GM21360 (cell line): ENCODE results near the gene WFIKKN1.

ENCODE experiments used
- ATAC-seq: cut with Tn5 transposase; IDR thresholded peaks from one replicate; pipeline ENCODE4 v1.9.1; 2021; ENCODE audit warnings: mild to moderate bottlenecking, moderate library complexity; ENCODE audit not compliant: unreplicated experiment

The WFIKKN1 gene

DNA sequence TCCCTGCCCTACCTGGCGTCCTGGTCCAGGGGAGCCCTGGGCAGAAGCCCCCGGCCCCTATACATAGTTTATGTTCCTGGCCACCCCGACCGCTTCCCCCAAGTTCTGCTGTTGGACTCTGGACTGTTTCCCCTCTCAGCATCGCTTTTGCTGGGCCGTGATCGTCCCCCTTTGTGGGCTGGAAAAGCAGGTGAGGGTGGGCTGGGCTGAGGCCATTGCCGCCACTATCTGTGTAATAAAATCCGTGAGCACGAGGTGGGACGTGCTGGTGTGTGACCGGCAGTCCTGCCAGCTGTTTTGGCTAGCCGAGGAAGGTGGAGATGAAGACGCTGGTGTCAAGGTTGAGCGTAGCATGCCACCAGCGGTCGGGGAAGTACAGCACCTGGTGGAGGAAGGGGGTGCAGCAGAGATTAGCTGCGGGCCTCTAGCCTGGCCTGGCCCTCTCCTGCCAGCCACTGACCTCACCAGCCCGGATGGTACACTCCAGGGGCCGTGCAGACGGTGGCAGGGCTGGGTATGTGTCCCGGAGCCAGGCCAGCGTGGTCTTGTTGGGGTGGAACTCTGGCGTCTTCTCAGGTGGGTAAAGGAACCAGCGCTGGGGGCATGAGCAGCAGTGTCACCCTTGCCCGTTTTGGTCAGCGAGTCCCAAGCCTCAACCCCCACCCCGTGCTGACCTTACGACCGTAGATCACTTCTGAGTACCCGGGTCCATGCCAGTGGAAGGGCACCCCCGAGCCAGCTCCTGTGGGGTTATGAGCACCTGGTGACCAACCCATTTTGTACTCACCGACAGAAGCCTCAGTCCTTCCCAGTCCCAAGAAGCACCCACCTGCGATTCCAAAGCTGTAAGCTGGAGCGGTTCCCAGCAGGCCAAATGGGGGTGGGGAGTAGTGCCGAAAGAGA lies 52.0 kb downstream of the WFIKKN1 start:
- ATAC-seq: no peak

DNA sequence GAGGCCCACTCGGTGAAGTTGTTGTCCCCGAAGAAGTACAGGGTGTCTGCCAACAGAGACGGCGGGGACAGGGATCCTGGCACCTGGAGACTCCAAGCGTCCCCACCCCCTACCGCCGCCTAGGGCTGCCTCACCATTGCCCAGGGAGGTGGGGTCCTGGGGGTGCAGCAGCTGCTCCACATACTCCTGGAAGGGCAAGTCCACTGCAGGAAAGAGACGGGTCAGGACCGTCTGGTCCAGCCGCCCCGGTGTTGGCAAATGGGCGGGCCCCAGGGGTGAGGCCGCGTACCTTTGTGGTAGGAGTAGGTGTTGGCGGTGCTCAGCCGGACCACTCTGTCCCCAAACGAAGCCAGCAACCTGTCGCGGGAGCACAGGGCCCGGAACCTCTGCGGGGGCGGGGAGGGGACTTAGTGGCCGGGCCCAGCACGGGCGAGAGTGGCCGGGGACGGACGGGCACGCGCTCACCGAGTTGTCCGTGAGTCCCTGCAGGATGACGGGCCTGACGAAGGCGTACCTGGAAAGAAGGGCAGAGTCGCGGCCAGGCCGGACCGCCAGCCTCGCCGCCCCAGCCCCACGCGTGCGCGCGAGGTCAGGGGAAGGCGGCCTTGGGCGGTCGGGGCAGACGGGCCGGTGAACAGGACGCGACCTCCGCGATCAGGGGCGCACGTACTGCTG lies 52.7 kb downstream of the WFIKKN1 start:
- no peak for ATAC-seq
